Breast epithelium (tissue), 3 donors: ENCODE results near the gene SLC26A9.

Experiments used
- CTCF ChIP-seq, 3 donors: fragments of 450-650 bp; IDR thresholded peaks; one replicate each; pipeline ENCODE4 v1.5.1; 2016 to 2017; ENCODE audit warnings: antibody characterized with exemption in 3 of 3, mild to moderate bottlenecking in 3 of 3, moderate library complexity in 3 of 3
- POLR2AphosphoS5 ChIP-seq, 3 donors: sonication (generic); formaldehyde crosslinking; IDR thresholded peaks; one replicate each; pipeline ENCODE4 v1.6.1; 2017; ENCODE audit warnings: antibody characterized with exemption in 3 of 3

DNA sequence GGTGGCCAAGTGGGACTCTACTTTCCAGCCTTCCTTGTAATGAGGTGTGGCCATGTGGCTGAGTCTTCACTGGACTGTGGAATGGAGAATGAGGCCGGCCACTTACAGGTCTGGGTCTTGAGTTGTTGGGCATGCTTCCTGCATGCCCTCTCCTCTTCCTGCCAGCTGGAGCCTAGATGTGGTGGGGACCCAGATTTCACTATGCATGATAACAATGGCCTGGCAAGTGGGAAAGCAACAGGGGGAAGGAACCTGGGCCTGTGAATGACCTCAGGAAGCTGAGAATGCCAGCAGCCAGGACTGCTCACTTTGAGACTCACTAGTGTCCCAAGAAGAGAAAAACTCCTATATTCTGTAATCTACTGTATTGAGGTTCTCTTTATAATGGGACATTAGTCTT lies 8.5 kb upstream of the SLC26A9 start:
- TF ChIP-seq CTCF (IDR thresholded peaks at IDR 0.05): no peak
- no peak for TF ChIP-seq POLR2AphosphoS5 (IDR thresholded peaks at IDR 0.05)
